ENCODE data around the gene EFCAB8.

EFCAB8 gene

GRCh38 chr20:32993496-32994050 lies 134.8 kb downstream of the EFCAB8 start:
- in situ Hi-C loops (cut with MboI; ENCODE audit: low pct_unique_long_range_greater_than_20kb, low sequenced_read_pairs), result no loop called here
- no peak for DNase-seq

GRCh38 chr20:32995802-32996201 lies 137.1 kb downstream of the EFCAB8 start:
- in situ Hi-C loops (cut with MboI; ENCODE audit: low pct_unique_long_range_greater_than_20kb, low sequenced_read_pairs), result no loop called here
- no peak for DNase-seq

- in situ Hi-C loops (cut with MboI; ENCODE audit: low pct_unique_long_range_greater_than_20kb, low sequenced_read_pairs), result no loop called here
- DNase-seq, result no peak
Measured at GRCh38 chr20:32997431-32997830, 138.7 kb downstream of the EFCAB8 start.

- in situ Hi-C loops (cut with MboI; ENCODE audit: low pct_unique_long_range_greater_than_20kb, low sequenced_read_pairs), result no loop called here
Measured at GRCh38 chr20:32999603-33000250, 141.0 kb downstream of the EFCAB8 start.

GRCh38 chr20:33000802-33001466 lies 142.2 kb downstream of the EFCAB8 start:
- DNase-seq, result no peak
- in situ Hi-C loops (cut with MboI; ENCODE audit: low pct_unique_long_range_greater_than_20kb, low sequenced_read_pairs), result no loop called here

More at GRCh38 chr20:32999603-33000250, 141.0 kb downstream of the EFCAB8 start:
- DNase-seq, result peak; percentile 82

GRCh38 chr20:33002087-33002808 lies 143.5 kb downstream of the EFCAB8 start:
- DNase-seq, result no peak
- in situ Hi-C loops (cut with MboI; ENCODE audit: low pct_unique_long_range_greater_than_20kb, low sequenced_read_pairs), result no loop called here

- no peak for DNase-seq
- in situ Hi-C loops (cut with MboI; ENCODE audit: low pct_unique_long_range_greater_than_20kb, low sequenced_read_pairs), result no loop called here
Measured at GRCh38 chr20:33004141-33004751, 145.5 kb downstream of the EFCAB8 start, which contains the start of gene SUN5. TSS of gene SUN5 (minus strand) at chr20:33004433. CDS start at chr20:33004340, 93 bp downstream.

- in situ Hi-C loops (cut with MboI; ENCODE audit: low pct_unique_long_range_greater_than_20kb, low sequenced_read_pairs), result no loop called here
- DNase-seq, result peak; percentile 72
Measured at GRCh38 chr20:33005132-33005566, 146.4 kb downstream of the EFCAB8 start.

- in situ Hi-C loops (cut with MboI; ENCODE audit: low pct_unique_long_range_greater_than_20kb, low sequenced_read_pairs), result no loop called here
- DNase-seq, result no peak
Measured at GRCh38 chr20:33005908-33006775, 147.4 kb downstream of the EFCAB8 start.

GRCh38 chr20:33006776-33007375 lies 148.2 kb downstream of the EFCAB8 start:
- DNase-seq, result no peak
- in situ Hi-C loops (cut with MboI; ENCODE audit: low pct_unique_long_range_greater_than_20kb, low sequenced_read_pairs), result no loop called here

GRCh38 chr20:33007376-33008335 lies 148.9 kb downstream of the EFCAB8 start, which contains the start of gene BPIFB2:
TSS of gene BPIFB2 (plus strand) at chr20:33007704. CDS start at chr20:33008575, 871 bp downstream.
- no peak for DNase-seq
- in situ Hi-C loops (cut with MboI; ENCODE audit: low pct_unique_long_range_greater_than_20kb, low sequenced_read_pairs), result no loop called here

- DNase-seq, result no peak
Measured at GRCh38 chr20:33008336-33009213, 149.9 kb downstream of the EFCAB8 start.

GRCh38 chr20:33009214-33010132 lies 150.8 kb downstream of the EFCAB8 start:
- DNase-seq, result no peak
- in situ Hi-C loops (cut with MboI; ENCODE audit: low pct_unique_long_range_greater_than_20kb, low sequenced_read_pairs), result no loop called here

More at GRCh38 chr20:33008336-33009213, 149.9 kb downstream of the EFCAB8 start:
- in situ Hi-C loops (cut with MboI; ENCODE audit: low pct_unique_long_range_greater_than_20kb, low sequenced_read_pairs), result no loop called here

GRCh38 chr20:33010133-33010504 lies 151.4 kb downstream of the EFCAB8 start:
- in situ Hi-C loops (cut with MboI; ENCODE audit: low pct_unique_long_range_greater_than_20kb, low sequenced_read_pairs), result no loop called here
- DNase-seq, result no peak
